HCT116 (cell line): Measurements from ENCODE around the gene NUCB1. TPM values are rescaled to one million over a fixed set of nuclear protein-coding genes. Genes with fewer than 3 reads are reported as not detected.
"Not testable (repeated sequence)": the region's sequence is repeated elsewhere in the genome, so short reads cannot be mapped to it uniquely, and the experiment has no call there.

Source experiments
- ATAC-seq: fragments of 200-7000 bp; cut with Tn5 transposase; 2 replicates; pipeline ENCODE4 v1.9.1; 2020; ENCODE audit warnings: mild to moderate bottlenecking, moderate library complexity
- BruUV-seq: library from RNA; stranded (reverse); fragments of 400-500 nt; replicated peaks from 2 replicates; lab custom pipeline; 2021; lab: Mats Ljungman, UMichigan
- CTCF ChIA-PET: fragments of 300-600 bp; sonication (Branson Sonifier 250); formaldehyde crosslinking; loops from one replicate; lab custom pipeline; 2021; ENCODE audit warnings: antibody characterized with exemption; lab: Charles Lee
- POLR2A ChIA-PET: fragments of 300-600, 350-600 bp; sonication (Branson Sonifier 250); formaldehyde crosslinking; loops from one replicate; lab custom pipeline; 2021; ENCODE audit warnings: antibody characterized with exemption; lab: Charles Lee
- RAD21 ChIA-PET, 2 experiments: fragments of 300-600 bp; sonication (Branson Sonifier 250); formaldehyde crosslinking; loops; one replicate each; lab custom pipeline; 2023; ENCODE audit warnings: low total read pairs in 2 of 2; ENCODE audit not compliant: uncharacterized antibody in 2 of 2, unreplicated experiment in 2 of 2, low non-redundant PET in 1 of 2; lab: Charles Lee
- DNase-seq: peaks from one replicate; pipeline ENCODE4 v3.0.0-alpha.2; 2010; ENCODE audit warnings: low read depth, low spot score
- H2AFZ ChIP-seq: fragments of 200-600 bp; shearing (Covaris generic), sonication (generic); 2 replicates; pipeline ENCODE4 v1.6.1; 2017; ENCODE audit warnings: low read depth, mixed run types, mixed read lengths, antibody characterized with exemption, low read length; ENCODE audit not compliant: poor library complexity, severe bottlenecking
- H3K27ac ChIP-seq: 2 replicates; pipeline ENCODE4 v1.5.1; 2012; ENCODE audit warnings: low read depth, low read length
- H3K27me3 ChIP-seq: fragments of 200-600 bp; sonication (generic); 2 replicates; pipeline ENCODE4 v1.6.1; 2016; ENCODE audit warnings: mixed run types, low read length, mixed read lengths; ENCODE audit not compliant: insufficient read depth
- H3K36me3 ChIP-seq, 2 experiments: fragments of 200-500 bp in 1 of 2; fragments of 200-600 bp in 1 of 2; sonication (Bioruptor generic) in 1 of 2; sonication (generic) in 1 of 2; 2 replicates each; pipeline versions ENCODE4 v1.5.1 to v1.6.1; 2014 to 2016; ENCODE audit warnings: low read length in 2 of 2, inconsistent platforms in 1 of 2, mixed read lengths in 1 of 2, mixed run types in 1 of 2; ENCODE audit not compliant: insufficient read depth in 2 of 2, control insufficient read depth in 1 of 2
- H3K4me1 ChIP-seq, 2 experiments: fragments of 200-600 bp in 1 of 2; sonication (generic) in 1 of 2; 2 replicates each; pipeline versions ENCODE4 v1.5.1 to v1.6.1; 2012 to 2017; ENCODE audit warnings: low read length in 2 of 2, inconsistent platforms in 1 of 2, mild to moderate bottlenecking in 1 of 2, mixed read lengths in 1 of 2, mixed run types in 1 of 2, moderate library complexity in 1 of 2; ENCODE audit not compliant: insufficient read depth in 2 of 2, control insufficient read depth in 1 of 2
- H3K4me2 ChIP-seq: fragments of 200-600 bp; sonication (generic); 2 replicates; pipeline ENCODE4 v1.6.1; 2017; ENCODE audit warnings: mixed run types, low read length, mixed read lengths
- H3K4me3 ChIP-seq, 2 experiments: fragments of 200-600 bp in 1 of 2; sonication (generic) in 1 of 2; replicated peaks in 1 of 2; 2 replicates each; pipeline ENCODE4 v1.5.1; 2011 to 2016; ENCODE audit warnings: low read length in 2 of 2, control low read depth in 1 of 2, low read depth in 1 of 2, mild to moderate bottlenecking in 1 of 2, mixed read lengths in 1 of 2, mixed run types in 1 of 2
- H3K79me2 ChIP-seq: fragments of 200-600 bp; sonication (generic); 2 replicates; pipeline ENCODE4 v1.6.1; 2017; ENCODE audit warnings: mild to moderate bottlenecking, mixed run types, low read length, moderate library complexity, mixed read lengths; ENCODE audit not compliant: insufficient read depth
- H3K9ac ChIP-seq: fragments of 200-600 bp; sonication (generic); 2 replicates; pipeline ENCODE4 v1.6.1; 2016; ENCODE audit warnings: low read length, mixed read lengths
- H3K9me2 ChIP-seq: fragments of 200-600 bp; sonication (generic), shearing (Covaris generic); 2 replicates; pipeline ENCODE4 v1.6.1; 2017; ENCODE audit warnings: mixed run types, mild to moderate bottlenecking, moderate library complexity; ENCODE audit not compliant: insufficient read depth
- H3K9me3 ChIP-seq, 2 experiments: fragments of 200-500 bp in 1 of 2; fragments of 200-600 bp in 1 of 2; sonication (Bioruptor generic) in 1 of 2; sonication (generic) in 1 of 2; 2 replicates each; pipeline ENCODE4 v1.6.1; 2014 to 2017; ENCODE audit warnings: low read length in 2 of 2, mixed read lengths in 2 of 2, inconsistent platforms in 1 of 2, low read depth in 1 of 2, mild to moderate bottlenecking in 1 of 2, mixed run types in 1 of 2, moderate library complexity in 1 of 2; ENCODE audit not compliant: control insufficient read depth in 1 of 2, insufficient read depth in 1 of 2
- H4K20me1 ChIP-seq: fragments of 200-600 bp; sonication (generic), shearing (Covaris generic); 2 replicates; pipeline ENCODE4 v1.6.1; 2017; ENCODE audit warnings: mixed run types, mild to moderate bottlenecking, moderate library complexity; ENCODE audit not compliant: insufficient read depth
- EZH2phosphoT487 ChIP-seq: fragments of 200-600 bp; IDR thresholded peaks from 2 replicates; pipeline ENCODE4 v1.6.1; 2018; ENCODE audit warnings: antibody characterized with exemption, borderline replicate concordance
- POLR2A ChIP-seq: IDR thresholded peaks from 2 replicates; pipeline ENCODE4 v1.7.0; 2011; ENCODE audit warnings: borderline replicate concordance; ENCODE audit not compliant: insufficient read depth, insufficient read length; ENCODE audit errors: extremely low read depth
- ZNF274 ChIP-seq: fragments of 200-500 bp; sonication (Bioruptor generic); IDR thresholded peaks from 2 replicates; pipeline ENCODE4 v1.6.1; 2014; ENCODE audit warnings: mild to moderate bottlenecking, low read depth, low read length, inconsistent platforms
- intact Hi-C: fragments of 100-400 bp; cut with micrococcal nuclease; formaldehyde crosslinking; loops from 2 replicates; pipeline ENCODE4 v1.10.0; 2022
- total RNA-seq: library from RNA; stranded (reverse); gene quantifications from one replicate; pipeline ENCODE4 v1.2.1, GENCODE V29; 2021; ENCODE audit not compliant: unreplicated experiment

The NUCB1 gene
- total RNA-seq, 1 experiment from 2014 or later, result 88.8 TPM

DNA sequence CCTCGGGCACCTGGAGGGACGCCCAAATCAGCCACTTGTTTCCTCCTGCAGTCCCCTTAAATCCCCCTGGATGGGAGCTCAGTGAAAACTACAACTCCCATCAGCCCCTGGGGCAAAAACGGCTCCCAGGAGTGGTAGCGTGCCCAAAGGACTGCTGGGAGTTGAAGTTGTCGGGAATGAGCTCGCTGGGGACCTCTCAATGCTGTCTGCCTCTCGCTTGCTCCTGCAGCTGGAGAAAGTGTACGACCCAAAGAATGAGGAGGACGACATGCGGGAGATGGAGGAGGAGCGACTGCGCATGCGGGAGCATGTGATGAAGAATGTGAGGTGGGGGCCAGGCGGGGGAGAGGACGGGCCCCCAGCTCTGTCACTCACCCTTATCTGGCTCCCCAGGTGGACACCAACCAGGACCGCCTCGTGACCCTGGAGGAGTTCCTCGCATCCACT lies 18.7 kb downstream of the NUCB1 start:
- H3K79me2 ChIP-seq, result no peaks in the 10 kb centered on the region
- peaks cover 2 to 3% of the 10 kb centered on the region in 2 experiments; a peak in 1 of 4 replicates for H3K36me3 ChIP-seq
- TF ChIP-seq EZH2phosphoT487 (no peak), ZNF274 (no peak), POLR2A (no peak)
- TF ChIP-seq, all 23 proteins: peak for 0
- Histone ChIP-seq H3K4me2 (no peak overlapping the region), H3K9me3 (no peaks in the 10 kb centered on the region), H3K9me2 (no peaks in the 10 kb centered on the region), H3K27me3 (no peaks in the 10 kb centered on the region), H2AFZ (no peak overlapping the region), H3K27ac (no peak overlapping the region), H3K4me1 (no peaks in the 10 kb centered on the region), H3K4me3 (no peak overlapping the region), H4K20me1 (no peaks in the 10 kb centered on the region), H3K9ac (no peak overlapping the region)
- POLR2A ChIA-PET, result interaction anchor here (1.0 to 1.6 kb wide), 4 partner anchors 14 to 49 kb away, joined by 3 to 4 read pairs (median 3); partner anchors contain the start of genes BAX, DHDH and PPP1R15A
- ATAC-seq (peak; percentile 93), DNase-seq (no peak)
- intact Hi-C loops, result no loop called here
- RAD21 ChIA-PET, result interaction anchor here in 1 of 2 experiments (0.5 kb wide), 1 partner anchor 49 kb away, joined by 3 read pairs; no protein-coding TSS in a partner anchor
- CTCF ChIA-PET, result interaction anchor here (0.7 to 1.2 kb wide), 3 partner anchors 19 to 123 kb away, joined by 3 read pairs; partner anchors contain the start of gene NUCB1
- BruUV-seq, result no TSS peak

DNA sequence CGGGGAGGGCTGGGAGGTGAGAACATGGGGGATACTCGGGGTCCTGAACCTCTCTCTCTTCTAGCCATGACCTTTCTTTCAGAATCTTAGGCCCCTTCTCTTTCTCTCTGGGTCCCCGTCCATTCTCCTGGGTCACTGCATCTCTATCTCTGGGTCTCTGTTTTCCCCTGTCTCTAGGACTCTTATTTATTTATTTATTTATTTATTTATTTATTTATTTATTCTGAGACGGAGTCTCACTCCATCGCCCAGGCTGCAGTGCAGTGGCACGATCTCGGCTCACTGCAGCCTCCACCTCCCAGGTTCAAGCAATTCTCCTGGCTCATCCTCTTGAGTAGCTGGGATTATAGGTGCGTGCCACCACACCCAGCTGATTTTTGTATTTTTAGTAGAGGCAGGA lies 19.2 kb downstream of the NUCB1 start:
- intact Hi-C loops, DNase-seq, RAD21 ChIA-PET, H3K4me3 ChIP-seq, H3K9me2 ChIP-seq, ATAC-seq, H3K9ac ChIP-seq, H3K27ac ChIP-seq, H2AFZ ChIP-seq, H3K4me1 ChIP-seq, H3K79me2 ChIP-seq, H4K20me1 ChIP-seq, H3K4me2 ChIP-seq, H3K36me3 ChIP-seq, H3K9me3 ChIP-seq, BruUV-seq, H3K27me3 ChIP-seq: not testable (repeated sequence)
- CTCF ChIA-PET, result interaction anchor here (0.7 to 1.2 kb wide), 3 partner anchors 19 to 124 kb away, joined by 3 read pairs; partner anchors contain the start of gene NUCB1
- POLR2A ChIA-PET, result interaction anchor here (1.0 to 1.6 kb wide), 4 partner anchors 14 to 48 kb away, joined by 3 to 4 read pairs (median 3); partner anchors contain the start of genes BAX, DHDH and PPP1R15A
